HG03442 (cell line): ENCODE data around the gene GRK5.

Source experiments
- ATAC-seq: cut with Tn5 transposase; IDR thresholded peaks from one replicate; pipeline ENCODE4 v1.9.1; 2021; ENCODE audit warnings: mild to moderate bottlenecking, moderate library complexity; ENCODE audit not compliant: unreplicated experiment

The GRK5 gene

DNA sequence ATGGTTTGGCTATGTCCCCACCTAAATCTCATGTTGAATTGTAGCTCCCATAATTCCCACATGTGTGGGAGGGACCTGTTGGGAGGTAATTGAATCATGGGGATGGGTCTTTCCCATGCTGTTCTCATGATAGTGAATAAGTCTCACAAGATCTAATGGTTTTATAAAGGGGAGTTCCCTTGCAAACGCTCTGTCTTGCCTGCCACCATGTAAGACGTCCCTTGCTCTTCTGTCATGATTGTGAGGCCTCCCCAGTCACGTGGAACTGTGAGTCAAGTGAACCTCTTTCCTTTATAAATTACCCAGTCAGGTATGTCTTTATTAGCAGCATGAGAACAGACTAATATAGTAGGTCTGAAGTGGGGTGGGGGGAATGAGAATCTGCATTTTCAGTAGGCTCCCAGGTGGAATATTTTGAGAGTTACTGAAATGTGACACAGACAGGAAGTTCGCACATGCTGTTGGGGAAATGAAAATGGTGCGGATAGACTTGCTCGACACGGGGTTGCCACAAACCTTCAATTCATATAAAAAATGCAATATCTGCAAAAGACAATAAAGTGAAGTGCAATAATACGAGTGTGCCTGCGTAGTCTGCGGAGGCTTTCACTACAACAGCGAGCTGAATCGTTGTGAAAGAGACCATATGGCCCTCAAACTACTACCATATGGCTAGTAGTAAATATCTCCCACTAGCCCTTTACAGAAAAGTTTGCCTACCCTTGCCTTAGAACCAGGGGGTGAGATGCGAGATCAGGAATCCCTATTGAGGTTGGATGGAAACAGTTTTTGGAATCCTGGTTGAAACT is 166.1 kb downstream of the GRK5 start:
- no peak for ATAC-seq

DNA sequence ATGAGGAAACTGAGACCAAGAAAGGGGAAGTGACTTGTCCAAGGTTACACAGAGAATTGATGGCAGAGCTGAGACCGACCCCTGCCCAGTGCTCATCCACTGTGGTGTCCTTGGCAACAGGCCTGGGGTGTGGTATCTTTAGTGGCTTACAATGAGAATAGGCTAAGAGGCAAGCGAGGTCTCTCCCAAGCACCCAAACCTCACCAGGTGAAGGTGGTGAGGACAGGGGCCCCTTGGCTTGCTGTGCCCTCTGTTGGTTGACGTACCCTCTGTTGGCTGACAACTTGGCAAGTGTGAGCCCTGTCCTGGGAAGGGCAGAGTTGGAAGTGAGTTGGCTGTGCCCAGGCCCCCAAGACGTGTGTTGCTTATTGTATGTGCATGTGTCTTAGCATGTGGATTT is 166.9 kb downstream of the GRK5 start:
- no peak for ATAC-seq

DNA sequence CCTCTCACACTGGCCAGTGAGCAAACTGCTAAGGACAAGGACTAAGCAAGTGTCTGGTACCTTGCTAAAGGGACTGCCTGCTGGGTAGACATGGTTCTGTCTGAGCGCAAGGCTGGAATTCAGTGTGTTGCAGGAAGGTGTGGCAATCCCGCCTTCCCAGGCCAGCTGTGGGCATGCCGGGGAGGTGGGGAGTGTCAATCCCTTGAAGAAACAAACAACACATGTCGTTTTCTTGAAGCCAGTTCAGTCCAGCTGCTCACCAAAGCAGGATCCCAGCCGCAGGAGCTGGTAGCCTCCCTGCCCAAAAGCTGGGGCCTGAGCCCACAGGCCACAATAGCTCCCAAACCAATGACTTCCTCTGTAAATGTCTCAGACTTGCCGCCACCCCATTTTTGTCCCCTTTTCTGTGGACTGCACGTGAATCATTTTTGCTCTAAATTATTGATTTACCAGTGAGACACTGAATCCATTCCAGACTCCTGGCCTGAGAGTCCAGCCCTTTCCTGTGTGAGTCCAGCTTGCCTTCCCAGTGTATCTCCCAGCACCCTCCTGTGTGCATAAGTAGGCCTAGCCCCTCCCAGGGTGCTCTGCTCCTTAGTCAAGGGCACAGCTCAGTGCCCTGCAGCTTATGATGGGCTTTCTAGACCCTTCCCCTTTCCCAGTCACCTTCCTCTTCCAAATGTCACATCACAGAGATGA is 168.4 kb downstream of the GRK5 start:
- ATAC-seq, result no peak

DNA sequence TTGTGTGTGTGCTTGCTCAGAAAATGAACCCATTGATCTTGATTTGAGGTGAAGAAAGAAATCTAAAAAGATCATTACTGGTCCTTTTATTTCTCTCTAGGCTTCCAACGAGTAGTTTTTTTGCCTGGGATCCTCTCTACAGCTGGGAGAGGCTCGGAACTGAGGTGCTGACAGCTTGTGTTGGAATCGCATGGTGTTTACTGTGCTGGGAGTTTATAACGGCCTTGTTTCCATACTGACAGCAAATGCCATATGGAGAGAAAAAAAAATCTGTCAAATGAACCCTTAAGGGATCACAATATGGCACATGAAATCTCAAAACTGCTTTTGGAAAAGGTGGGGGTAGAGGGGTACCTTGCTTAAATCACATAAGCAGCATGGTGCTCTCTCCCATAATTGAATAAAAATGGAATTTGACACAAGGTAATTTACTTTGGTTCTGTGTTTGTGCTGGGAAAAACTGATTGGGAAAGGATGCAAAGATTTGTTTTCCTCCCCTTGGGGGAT is 170.1 kb downstream of the GRK5 start:
- ATAC-seq, result no peak

DNA sequence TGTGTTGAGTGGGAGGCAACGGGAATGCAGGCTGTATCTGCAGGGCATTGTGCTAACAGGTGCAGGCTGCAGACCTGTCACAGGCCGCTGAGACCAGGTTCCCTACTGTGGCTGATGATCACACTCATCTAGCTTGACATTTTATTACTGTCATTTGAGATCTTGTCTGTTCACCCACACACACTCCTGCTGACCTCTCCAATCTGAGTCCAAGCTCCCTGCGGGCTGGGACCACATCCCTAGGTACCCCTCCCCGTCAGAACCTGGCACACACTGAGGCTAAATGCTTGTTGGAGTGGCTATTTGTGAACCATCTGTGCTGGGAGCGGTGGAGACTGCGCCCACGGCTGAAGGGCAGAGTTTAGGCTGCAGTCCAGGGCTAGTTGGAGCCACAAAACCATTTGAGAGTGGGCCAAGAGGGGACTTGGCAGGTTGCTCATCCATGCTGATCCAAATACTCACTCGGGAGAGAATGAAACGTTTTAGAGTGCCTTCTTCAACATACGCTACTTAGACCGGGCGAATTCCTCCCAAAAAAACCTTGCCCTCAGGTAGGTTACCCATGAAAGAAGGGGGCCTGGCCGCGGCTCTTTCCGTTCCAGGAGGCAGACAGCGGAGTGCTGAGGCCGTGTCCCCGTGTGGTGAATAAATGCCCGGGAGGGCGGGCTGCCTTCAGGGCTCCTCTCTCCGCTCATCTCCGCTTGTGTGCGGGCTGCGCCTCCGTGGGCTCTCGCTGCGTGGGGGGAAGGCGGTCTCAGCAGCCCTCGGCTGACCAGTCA is 170.8 kb downstream of the GRK5 start:
- no peak for ATAC-seq

DNA sequence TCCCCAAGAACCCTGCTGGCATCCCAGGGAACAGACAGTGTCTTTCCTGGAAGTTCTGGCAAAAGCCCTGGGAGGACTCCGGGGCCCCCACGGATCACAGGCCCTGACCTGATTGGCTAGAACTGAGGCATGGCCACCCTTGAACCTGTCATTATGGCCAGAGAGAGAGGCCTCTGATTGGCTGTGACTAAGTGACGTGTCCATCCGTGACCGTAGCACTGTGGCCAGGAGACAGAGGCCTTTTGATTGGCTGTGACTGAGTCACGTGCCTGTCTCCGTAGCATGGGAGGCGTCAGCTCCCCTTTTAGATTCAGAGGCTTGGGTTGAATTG is 171.3 kb downstream of the GRK5 start:
- no peak for ATAC-seq

DNA sequence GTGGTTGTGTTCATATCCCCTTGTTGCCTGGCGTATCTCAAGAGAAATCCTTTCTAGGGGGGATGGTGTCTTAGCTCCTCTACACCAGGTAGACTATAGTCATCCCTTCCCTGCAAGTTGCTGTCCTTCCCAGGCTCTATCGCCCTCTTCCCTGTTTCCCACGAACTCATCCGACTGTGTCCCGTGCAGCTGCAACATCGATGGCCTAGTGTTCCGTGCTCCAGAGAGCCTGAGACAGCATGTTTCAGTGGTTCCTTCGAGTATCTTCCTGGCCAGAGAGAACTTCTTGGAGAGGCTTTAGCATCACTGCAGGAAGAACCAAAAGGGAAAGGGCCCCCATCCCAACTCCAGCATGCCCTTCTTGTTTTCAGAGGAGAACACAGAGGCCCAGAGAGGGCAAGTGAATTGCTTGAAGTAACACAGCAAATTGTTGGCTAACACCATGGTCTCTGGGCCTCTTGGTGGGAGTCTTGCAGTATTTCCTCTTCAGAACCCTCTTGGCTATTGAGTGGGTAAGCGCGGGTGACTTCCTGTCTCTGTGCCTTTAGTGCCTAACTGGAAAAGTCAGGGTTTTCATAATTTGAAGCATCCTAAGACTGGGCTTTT is 172.2 kb downstream of the GRK5 start:
- no peak for ATAC-seq

DNA sequence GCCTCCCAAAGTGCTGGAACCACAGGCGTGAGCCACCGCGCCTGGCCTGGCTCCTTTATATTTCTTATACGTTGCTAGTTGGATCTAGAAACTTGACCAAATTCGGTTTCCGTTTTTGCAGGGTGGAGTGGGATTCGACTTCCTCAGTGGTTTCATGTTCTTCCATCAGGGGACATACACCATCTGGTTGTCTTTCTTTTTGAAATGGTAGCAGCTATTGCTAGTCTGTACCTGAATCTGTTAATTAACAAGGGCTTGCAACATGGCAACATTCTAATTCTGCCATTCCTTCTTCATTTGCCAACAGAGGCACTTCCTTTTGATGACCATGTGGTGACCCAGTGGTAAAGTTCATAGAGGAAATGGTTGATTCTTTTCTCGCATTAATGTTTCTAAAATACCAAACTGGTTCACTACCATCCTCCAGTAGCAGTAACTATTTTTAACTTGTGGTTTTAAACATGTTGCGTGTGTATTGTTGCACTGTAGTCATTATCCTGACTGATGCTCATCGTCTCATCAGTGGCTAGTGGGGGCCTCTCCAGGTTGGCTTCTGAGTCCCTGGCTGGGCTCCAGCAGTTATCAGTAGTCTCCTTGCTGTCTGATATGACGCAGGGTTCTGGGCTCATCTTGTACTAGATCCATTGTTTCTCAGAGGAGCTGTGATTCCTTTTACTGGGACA is 175.9 kb downstream of the GRK5 start:
- ATAC-seq, result no peak

DNA sequence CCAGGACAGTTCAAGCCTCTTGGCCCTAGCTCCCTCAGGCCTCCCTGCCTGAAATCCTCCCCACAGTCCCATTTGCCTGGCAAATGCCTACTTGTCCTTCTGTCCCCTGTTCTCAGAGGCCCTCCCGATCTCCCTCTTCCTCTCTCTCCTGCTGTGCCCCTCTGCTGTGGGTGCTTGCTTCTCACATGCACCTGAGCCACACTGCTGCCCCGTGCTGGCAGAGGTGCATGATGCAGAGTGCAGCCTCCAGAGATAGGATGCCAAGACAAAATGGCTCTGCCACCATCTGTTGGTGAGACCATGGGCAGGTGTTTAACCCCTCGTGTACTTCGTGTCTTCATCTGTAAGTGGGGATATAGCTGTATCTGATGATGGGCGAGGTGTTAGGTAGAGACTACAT is 176.8 kb downstream of the GRK5 start:
- ATAC-seq, result no peak

DNA sequence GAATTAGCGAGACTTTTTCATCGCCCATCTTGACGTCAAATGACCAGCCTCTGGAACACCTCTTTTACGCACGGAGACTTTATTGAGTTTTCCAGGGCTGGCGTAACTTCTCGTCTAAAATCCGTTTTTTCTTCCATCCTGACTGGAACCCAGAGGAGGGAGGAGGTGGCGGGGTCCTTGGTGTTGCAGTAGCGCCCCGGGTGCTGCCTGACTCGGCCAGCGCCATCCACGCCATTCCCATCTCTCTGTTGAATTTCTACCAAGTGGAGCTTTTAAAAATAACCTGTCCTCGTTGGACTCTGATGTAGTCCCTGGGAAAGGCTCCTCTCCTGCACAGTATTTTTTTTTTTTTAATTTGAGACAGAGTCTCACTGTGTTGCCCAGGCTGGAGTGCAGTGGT is 179.3 kb downstream of the GRK5 start:
- ATAC-seq, result no peak

DNA sequence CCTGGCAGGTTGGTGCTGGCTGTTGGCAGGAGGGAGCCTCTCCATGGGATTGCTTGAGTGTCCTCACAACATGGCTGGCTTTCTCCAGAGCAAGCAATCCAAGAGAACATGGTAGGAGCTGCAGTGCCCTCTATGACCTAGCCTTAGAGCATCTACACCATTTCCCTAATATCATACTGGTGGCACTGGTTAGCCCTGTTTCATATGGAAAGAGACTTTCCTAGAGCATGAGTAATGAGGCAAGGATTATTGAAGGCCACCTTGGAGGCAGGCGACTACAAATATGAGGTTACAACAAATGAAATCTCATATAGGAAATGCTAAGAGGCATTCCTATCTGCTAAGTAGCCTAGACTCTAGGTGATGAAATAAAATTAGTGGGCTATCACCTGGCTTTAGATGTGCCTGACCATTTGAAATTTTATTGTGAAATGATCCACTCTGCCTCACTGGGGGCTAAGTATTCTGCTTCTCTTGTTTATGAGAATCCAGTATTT is 181.5 kb downstream of the GRK5 start:
- ATAC-seq, result no peak

DNA sequence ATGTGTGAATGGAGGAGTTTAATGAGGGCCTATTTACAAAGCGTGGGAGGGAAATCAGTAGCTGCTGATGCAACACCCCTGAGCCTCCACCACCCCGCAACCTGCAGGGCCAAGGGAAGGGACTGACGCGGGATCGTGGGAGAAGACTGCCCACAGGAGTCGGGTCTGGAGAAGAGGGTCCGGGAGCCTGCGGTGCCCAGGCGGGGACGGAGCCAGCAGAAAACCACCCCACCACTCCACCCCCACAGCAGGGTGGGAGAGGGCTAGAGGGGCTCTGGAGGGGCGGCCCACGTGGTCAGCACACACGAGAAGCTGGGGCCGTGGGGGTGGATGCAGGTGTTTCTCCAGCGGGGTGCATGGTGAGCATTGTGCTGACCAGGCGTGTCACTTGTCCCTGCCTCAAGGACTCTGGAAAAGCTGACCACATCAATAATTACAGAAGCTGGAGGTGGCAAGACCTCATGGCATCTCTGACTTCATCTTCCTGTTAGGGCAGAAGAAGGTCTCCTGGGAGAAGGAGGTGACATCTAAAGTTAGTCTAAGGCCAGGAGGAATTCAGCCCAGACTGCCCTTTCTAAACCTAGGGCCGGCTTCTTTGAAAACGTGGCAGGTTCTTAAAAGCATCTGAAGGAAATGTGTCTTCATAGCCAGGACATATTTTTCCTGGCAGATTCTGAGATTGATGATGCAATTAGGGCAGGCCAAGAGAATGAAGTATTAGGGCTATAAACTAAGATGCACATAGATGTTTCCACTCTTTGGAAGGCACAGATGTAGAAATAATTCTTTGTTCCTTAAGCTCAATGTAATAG is 184.3 kb downstream of the GRK5 start:
- no peak for ATAC-seq

DNA sequence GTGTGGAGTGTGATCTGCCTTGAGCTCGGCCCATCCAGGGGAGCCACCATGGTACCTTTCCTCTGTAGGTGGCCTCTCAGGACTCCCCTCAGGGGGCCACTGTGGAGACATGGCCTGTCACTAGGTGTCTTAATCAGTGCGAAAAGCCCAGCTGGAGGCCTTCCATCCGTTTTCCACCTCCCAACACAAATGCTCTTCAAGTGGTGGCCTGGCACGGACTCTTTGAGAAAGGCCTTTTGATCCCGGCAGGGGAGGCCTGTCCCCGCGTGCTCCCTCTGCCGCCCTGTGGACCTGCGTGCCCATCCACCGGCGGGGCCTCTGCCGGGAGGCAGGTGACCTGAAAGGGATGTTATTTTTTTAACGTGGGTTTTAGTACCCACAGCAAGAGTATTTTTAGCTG is 185.6 kb downstream of the GRK5 start:
- no peak for ATAC-seq

DNA sequence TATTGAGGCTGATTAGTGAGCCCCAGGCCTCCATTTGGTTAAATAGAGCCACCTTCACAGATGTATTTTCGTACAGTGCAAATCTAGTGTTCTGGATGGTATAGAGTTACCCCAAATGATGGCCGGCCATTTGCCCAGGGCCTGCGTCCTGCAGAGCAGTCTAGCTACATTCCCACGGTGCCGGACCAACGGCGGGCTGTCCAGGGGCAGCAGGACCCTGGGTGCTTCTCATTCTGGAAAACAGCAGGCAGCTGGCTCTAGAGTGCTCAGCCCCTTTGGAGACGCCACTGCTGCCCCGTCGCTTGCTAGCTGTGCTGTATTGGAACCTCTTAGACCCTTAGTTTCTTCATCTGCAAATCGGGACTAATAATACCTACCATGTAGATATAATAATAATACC is 186.1 kb downstream of the GRK5 start:
- ATAC-seq, result no peak

DNA sequence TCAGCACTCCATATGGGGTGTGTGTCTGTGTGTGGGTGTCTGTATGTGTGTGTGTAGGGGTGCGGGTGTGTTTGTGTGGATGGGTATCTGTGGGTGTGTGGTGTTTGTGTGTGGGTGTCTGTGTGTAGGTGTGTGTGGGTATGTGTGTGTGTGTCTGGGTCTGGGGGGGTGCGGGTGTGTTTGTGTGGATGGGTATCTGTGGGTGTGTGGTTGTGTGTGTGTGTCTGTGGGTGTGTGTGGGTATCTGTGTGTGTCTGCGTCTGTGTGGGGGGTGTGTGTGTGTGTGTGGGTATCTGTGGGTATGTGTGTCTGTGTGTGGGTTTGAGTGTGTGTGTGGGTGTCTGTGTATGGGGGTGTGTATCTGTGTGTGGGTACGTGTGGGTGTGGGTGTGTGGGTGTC is 186.5 kb downstream of the GRK5 start:
- ATAC-seq, result no peak

DNA sequence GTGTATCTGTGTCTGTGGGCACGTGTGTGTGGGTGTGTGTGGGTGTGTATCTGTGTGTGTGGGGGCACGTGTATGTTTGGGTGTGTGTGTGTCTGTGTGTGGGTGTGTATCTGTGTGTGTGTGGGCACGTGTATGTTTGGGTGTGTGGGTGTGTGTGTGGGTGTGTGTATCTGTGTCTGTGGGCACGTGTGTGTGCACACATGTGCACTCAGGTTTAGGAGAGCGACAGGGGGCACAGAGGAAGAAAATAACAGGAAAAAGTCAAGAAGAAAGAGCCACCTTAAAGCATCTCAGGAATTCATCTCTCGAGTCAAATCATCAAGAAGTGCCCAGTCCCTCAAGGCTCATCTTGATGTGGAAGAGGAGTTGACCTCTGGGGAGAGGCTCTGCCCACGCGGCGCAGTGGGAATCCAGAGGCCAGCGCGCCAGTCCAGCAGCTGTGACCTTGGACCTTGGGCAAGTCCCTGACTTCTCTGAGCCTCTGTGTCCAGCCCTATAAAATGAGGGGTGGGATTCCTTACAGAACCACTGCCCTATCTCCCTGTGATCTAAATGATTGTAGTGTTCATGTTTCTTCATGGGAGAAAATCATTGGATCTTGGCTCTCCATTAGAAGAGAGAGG is 187.4 kb downstream of the GRK5 start:
- ATAC-seq, result no peak

DNA sequence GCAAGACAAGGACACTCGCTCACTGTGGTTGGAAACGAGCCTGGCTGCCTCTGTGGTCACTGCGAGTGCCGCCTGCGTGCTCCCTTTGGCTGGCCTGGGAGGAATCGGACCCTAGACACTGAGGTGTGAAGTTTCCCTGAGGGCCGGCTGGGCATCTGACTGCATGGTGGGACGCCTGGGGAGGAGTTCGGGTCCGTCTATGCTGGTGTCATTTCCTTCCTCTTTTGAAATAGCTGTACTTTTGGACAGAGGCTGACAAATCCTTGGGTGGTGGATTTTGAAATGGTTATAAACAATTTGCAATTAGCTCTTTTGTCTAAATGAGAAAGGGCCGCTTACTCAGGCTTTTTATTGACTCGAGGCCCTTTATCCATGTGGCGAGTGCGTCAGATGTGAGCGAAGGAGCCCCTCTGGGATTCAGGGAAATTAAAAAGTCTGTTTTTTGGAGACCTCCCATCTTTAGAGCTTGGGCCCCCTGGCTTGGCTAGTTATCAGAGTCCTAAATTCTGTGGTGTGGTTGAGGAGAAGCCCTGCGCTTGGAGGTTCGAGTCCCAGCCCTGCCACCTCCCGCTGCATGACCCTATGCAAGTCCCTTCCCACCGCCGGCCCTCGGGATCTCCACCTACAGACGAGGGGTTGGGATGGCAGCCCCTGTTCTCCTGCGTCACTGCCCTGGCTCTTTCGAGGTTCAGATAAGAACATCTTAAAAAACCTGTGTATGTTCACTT is 188.1 kb downstream of the GRK5 start:
- no peak for ATAC-seq

DNA sequence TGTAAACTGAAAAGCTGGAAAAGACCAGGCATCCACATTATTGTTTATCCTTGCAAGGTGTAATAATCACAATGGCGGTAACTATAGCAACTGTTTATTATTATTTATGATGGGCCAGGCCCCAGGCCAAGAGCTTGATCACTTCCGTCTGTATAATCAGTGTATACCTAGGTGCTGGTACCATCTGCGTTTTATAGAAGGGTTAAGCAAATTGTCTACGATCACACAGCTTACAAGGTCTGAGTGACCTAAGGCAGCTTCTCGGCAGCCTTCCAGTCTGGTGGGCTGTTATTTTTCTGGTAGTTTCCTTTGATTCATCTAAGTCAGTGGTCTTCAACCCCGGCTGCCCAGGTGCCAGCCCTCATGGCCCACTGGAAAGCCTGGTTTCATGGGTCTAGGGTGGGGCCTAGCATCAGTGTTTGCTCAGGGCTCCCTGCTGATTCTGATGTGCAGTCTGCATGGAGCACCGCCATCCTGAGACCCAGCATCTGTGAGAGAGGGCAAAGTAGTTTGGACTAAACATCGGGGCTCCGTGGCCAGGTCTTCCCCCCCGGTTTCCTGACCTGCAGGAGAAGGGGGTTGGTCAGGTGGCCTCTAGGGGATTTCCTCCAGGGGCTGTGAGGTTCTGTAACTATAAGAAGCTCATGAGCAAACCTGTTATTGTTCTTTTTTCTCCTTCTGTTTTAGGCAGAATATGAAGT is 188.8 kb downstream of the GRK5 start:
- no peak for ATAC-seq
